Fibroblast of the aortic adventitia (primary cell): ENCODE results near the gene PCSK2. TPM values are rescaled to one million over a fixed set of nuclear protein-coding genes. Genes with fewer than 3 reads are reported as not detected.

ENCODE experiments used
- DNase-seq: peaks from one replicate; pipeline ENCODE4 v3.0.0-alpha.2; 2010; ENCODE audit warnings: low read depth
- H3K4me3 ChIP-seq: 2 replicates; pipeline ENCODE4 v1.5.1; 2011; ENCODE audit warnings: low read depth, mild to moderate bottlenecking, control low read depth, low read length, moderate library complexity
- CTCF ChIP-seq: IDR thresholded peaks from 2 replicates; pipeline ENCODE4 v1.5.1; 2011; ENCODE audit warnings: mild to moderate bottlenecking, low read length, control low read depth, inconsistent platforms; ENCODE audit not compliant: insufficient read depth
- total RNA-seq: library from RNA; depleted of rRNA; stranded (reverse); fragments of >200 nt; gene quantifications from 2 replicates; pipeline ENCODE4 v1.2.3, GENCODE V29; 2012; ENCODE audit warnings: low replicate concordance

PCSK2 gene
- total RNA-seq, 1 donor: not detected

DNA sequence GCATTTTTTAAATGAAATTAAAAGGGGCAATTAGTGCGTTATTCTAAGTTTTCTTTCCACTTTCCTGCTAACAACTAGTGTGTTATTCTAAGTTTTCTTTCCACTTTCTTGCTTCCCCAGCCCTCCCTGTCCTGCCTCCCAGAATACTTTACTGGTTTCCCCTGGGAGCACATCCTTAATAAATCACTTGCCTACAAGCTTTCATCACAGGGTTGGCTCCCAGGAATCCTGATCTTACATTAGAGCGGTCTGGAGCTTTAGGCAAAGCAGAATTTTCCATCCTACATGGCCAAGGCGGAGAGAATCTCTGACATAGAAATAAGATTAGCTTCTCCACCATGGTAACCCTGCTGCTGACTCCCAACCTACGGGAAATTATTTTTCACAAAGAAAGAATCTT, 154.0 kb downstream of the PCSK2 start:
- DNase-seq: no peak
- TF ChIP-seq CTCF: no peak
- H3K4me3 ChIP-seq: no peak overlapping the region

DNA sequence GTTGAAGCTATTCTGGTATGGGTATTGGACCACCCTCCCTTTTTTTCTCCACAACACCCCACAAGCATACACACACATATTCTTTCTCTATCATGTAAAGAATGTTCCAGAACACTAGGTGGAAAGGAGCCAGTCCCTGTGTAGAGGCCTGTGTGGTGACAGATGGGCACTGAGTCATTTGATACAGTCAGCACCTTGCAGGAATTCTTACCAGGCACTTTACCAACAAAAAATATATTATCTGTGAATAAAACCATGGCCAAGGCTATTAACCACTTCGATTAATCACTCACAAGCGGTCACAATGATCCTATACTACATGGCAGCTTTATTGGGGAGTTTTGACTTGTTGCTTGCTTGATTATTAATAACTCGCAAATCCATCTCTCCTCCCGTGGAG, 154.9 kb downstream of the PCSK2 start:
- TF ChIP-seq CTCF: no peak
- no peak for DNase-seq
- no peak overlapping the region for H3K4me3 ChIP-seq

DNA sequence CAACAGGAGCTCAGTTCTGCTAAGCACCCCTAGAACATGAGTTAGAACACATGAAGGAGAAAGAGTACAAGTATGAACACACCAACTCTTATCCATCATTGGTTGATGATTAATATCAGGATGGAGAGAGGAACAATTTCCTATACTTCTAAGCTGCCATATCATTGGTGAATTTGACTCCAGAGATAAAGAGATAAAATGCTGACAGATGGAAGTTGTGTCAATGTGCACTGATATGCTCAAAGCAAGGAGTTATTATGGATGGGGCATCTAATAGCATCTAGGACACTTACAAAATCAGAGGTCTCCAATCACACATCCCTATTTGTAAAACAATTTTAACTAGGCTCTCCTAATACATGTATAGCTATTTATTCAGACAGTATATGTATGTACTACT, 159.0 kb downstream of the PCSK2 start:
- no peak for TF ChIP-seq CTCF
- no peak overlapping the region for H3K4me3 ChIP-seq
- no peak for DNase-seq

GRCh38 chr20:17390655-17391054, 163.8 kb downstream of the PCSK2 start:
- TF ChIP-seq CTCF: no peak
- DNase-seq: no peak
- no peak overlapping the region for H3K4me3 ChIP-seq

DNA sequence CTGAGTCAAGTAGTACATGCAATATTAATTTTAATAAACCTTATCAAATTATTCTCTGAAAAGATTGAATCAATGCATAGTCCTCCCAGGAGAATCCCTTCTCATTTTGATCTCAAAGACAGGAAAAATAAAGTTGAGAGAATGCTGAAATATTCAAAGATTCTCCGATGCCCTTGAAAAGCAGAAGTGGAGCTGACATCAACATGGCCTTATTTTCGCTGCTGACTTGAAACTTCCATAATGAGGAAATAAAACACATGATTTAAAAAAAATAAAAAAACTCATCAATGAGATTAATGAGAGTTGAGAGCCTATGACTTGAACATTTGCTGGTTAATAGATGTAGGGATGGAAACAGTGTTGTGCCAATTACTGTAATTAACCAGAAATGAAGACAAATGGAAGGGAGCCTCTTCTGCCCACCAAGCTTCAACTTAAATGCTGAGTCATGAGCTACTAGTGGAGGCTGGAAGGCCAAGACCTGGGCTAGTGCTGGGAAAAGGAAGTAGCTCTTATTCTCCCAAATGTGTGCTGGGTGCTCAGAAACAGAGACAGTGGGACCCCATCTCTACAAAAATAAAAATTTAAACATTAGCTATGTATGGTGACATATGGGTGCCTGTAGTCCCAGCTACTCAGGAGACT, 164.4 kb downstream of the PCSK2 start:
- H3K4me3 ChIP-seq: no peak overlapping the region
- no peak for DNase-seq
- no peak for TF ChIP-seq CTCF

GRCh38 chr20:17394411-17394810, 167.6 kb downstream of the PCSK2 start:
- DNase-seq: no peak
- no peak for TF ChIP-seq CTCF

DNA sequence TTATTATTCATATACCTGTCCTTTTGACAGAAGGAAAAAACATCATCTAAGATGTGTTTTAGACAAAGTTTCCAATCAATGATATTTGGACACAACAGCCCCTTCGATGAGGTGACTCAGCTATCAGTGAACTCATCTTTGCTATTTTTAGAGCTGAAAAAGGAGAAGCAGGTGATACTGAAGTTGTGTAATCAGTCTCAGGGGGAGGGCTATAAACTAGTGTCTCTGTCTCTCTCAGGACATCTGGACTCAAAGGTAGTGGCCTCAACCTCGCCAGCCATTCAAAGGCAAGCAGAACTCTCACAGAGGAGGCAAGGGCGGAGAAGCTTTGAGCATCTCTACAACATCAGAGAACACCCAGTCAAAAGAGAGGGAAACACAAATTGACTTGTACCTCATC, 168.9 kb downstream of the PCSK2 start:
- no peak overlapping the region for H3K4me3 ChIP-seq
- no peak for DNase-seq
- no peak for TF ChIP-seq CTCF

More at GRCh38 chr20:17394411-17394810, 167.6 kb downstream of the PCSK2 start:
- H3K4me3 ChIP-seq: no peak overlapping the region
